SK-N-SH (cell line): Measurements from ENCODE around the gene TRIM50. TPM values are rescaled to one million over a fixed set of nuclear protein-coding genes. Genes with fewer than 3 reads are reported as not detected.
A peak's percentile ranks its signal among the peaks of the same experiment; 100 is the strongest.
"Not testable (repeated sequence)": the region's sequence is repeated elsewhere in the genome, so short reads cannot be mapped to it uniquely, and the experiment has no call there.

Experiments
- CTCF ChIA-PET: fragments of 300-600, 350-600 bp; formaldehyde crosslinking; extraction: SDS; loops from one replicate; lab custom pipeline; 2021; lab: Yijun Ruan, JAX
- POLR2A ChIA-PET: fragments of 350-600 bp; sonication (Branson Sonifier 250); formaldehyde crosslinking; extraction: SDS; loops from one replicate; lab custom pipeline; 2020; ENCODE audit warnings: antibody characterized with exemption, inconsistent platforms; lab: Yijun Ruan, JAX
- DNase-seq: peaks from one replicate; pipeline ENCODE4 v3.0.0; 2012
- H2AFZ ChIP-seq: fragments of 200-600 bp; sonication (generic); 2 replicates; pipeline ENCODE4 v1.8.1; 2016; ENCODE audit warnings: antibody characterized with exemption, mild to moderate bottlenecking, low read depth
- H3F3A ChIP-seq: fragments of 200-600 bp; sonication (generic); replicated peaks from 2 replicates; pipeline ENCODE3; 2016; ENCODE audit warnings: antibody characterized with exemption, mild to moderate bottlenecking; ENCODE audit not compliant: insufficient read depth
- H3K27ac ChIP-seq, 2 experiments: fragments of 200-500 bp in 1 of 2; fragments of 200-600 bp in 1 of 2; sonication (Bioruptor generic) in 1 of 2; sonication (generic), shearing (Covaris generic) in 1 of 2; 2 replicates each; pipeline versions ENCODE4 v1.5.1 to v1.6.1; 2014 to 2016; ENCODE audit warnings: low read depth in 2 of 2, inconsistent platforms in 1 of 2, low read length in 1 of 2, mild to moderate bottlenecking in 1 of 2, mixed read lengths in 1 of 2
- H3K27me3 ChIP-seq: fragments of 200-600 bp; sonication (generic), shearing (Covaris generic); 2 replicates; pipeline ENCODE4 v1.6.1; 2016; ENCODE audit warnings: mixed run types; ENCODE audit not compliant: insufficient read depth
- H3K36me3 ChIP-seq, 2 experiments: fragments of 200-500 bp in 1 of 2; fragments of 200-600 bp in 1 of 2; sonication (Bioruptor generic) in 1 of 2; sonication (generic) in 1 of 2; replicated peaks in 1 of 2; 2 replicates each; pipeline versions ENCODE3 to v1.5.1; 2014 to 2016; ENCODE audit warnings: low read length in 1 of 2, mild to moderate bottlenecking in 1 of 2; ENCODE audit not compliant: insufficient read depth in 2 of 2, control insufficient read depth in 1 of 2
- H3K4me1 ChIP-seq, 2 experiments: fragments of 200-500 bp in 1 of 2; fragments of 200-600 bp in 1 of 2; sonication (Bioruptor generic) in 1 of 2; sonication (generic), shearing (Covaris generic) in 1 of 2; 2 replicates each; pipeline versions ENCODE4 v1.5.1 to v1.6.1; 2014 to 2016; ENCODE audit warnings: low read depth in 1 of 2, low read length in 1 of 2, mixed run types in 1 of 2; ENCODE audit not compliant: insufficient read depth in 2 of 2, control insufficient read depth in 1 of 2
- H3K4me2 ChIP-seq: fragments of 200-600 bp; sonication (generic), shearing (Covaris generic); 2 replicates; pipeline ENCODE4 v1.6.1; 2017; ENCODE audit warnings: mixed run types
- H3K4me3 ChIP-seq, 2 experiments: fragments of 200-500 bp in 1 of 2; fragments of 200-600 bp in 1 of 2; sonication (Bioruptor generic) in 1 of 2; sonication (generic), shearing (Covaris generic) in 1 of 2; 2 replicates each; pipeline versions ENCODE4 v1.5.1 to v1.8.1; 2014 to 2016; ENCODE audit warnings: low read depth in 2 of 2, inconsistent platforms in 1 of 2, low read length in 1 of 2, mild to moderate bottlenecking in 1 of 2, mixed read lengths in 1 of 2, moderate library complexity in 1 of 2
- H3K79me2 ChIP-seq: fragments of 200-600 bp; sonication (generic); 2 replicates; pipeline ENCODE4 v1.8.1; 2017; ENCODE audit warnings: mild to moderate bottlenecking; ENCODE audit not compliant: insufficient read depth
- H3K9ac ChIP-seq: fragments of 200-600 bp; sonication (generic); 2 replicates; pipeline ENCODE4 v1.6.1; 2017; ENCODE audit warnings: mixed run types
- H3K9me2 ChIP-seq: fragments of 200-600 bp; sonication (generic); 2 replicates; pipeline ENCODE4 v1.6.1; 2017; ENCODE audit warnings: mixed run types
- H3K9me3 ChIP-seq: fragments of 200-600 bp; sonication (generic); 2 replicates; pipeline ENCODE4 v1.6.1; 2017; ENCODE audit warnings: mixed run types, mild to moderate bottlenecking, moderate library complexity
- H4K20me1 ChIP-seq: fragments of 200-600 bp; sonication (generic); 2 replicates; pipeline ENCODE4 v1.6.1; 2017; ENCODE audit warnings: mild to moderate bottlenecking, mixed run types; ENCODE audit not compliant: insufficient read depth
- ELF1 ChIP-seq: IDR thresholded peaks from 2 replicates; pipeline ENCODE4 v1.4.0; 2012
- EP300 ChIP-seq, 2 experiments: IDR thresholded peaks; 2 replicates each; pipeline versions ENCODE4 v1.4.0 to v1.6.1; 2012; ENCODE audit warnings: borderline replicate concordance in 1 of 2, low read depth in 1 of 2, low read length in 1 of 2
- JUND ChIP-seq: IDR thresholded peaks from 2 replicates; pipeline ENCODE4 v1.4.0; 2012
- NFIC ChIP-seq: IDR thresholded peaks from 2 replicates; pipeline ENCODE4 v1.4.0; 2012; ENCODE audit warnings: borderline replicate concordance
- NRF1 ChIP-seq: IDR thresholded peaks from 2 replicates; pipeline ENCODE4 v1.6.1; 2012; ENCODE audit warnings: low read depth, mild to moderate bottlenecking, low read length
- RAD21 ChIP-seq: IDR thresholded peaks from 2 replicates; pipeline ENCODE4 v1.6.1; 2012; ENCODE audit warnings: mild to moderate bottlenecking, low read length
- RXRA ChIP-seq: IDR thresholded peaks from 2 replicates; pipeline ENCODE4 v1.4.0; 2012; ENCODE audit warnings: low read depth, mild to moderate bottlenecking, borderline replicate concordance
- SIN3A ChIP-seq: IDR thresholded peaks from 2 replicates; pipeline ENCODE4 v1.6.1; 2012; ENCODE audit warnings: low read depth, mild to moderate bottlenecking, low read length, moderate library complexity, borderline replicate concordance
- SMC3 ChIP-seq: IDR thresholded peaks from 2 replicates; pipeline ENCODE4 v1.6.1; 2012; ENCODE audit warnings: low read depth, low read length, improper control_type of control experiment
- TAF1 ChIP-seq: IDR thresholded peaks from 2 replicates; pipeline ENCODE4 v1.6.1; 2012; ENCODE audit warnings: low read depth, mild to moderate bottlenecking, low read length, moderate library complexity, borderline replicate concordance
- WGBS: methylation state at CpG from one replicate; pipeline ENCODE4 v1.1.6; 2017; ENCODE audit warnings: low lambda C conversion rate; 5-methylcytosine and 5-hydroxymethylcytosine counted together
- polyA plus RNA-seq, 3 experiments: library from polyadenylated mRNA; depleted of rRNA; stranded (reverse); fragments of >200 nt; gene quantifications; 2 replicates each; pipeline ENCODE4 v1.2.3, GENCODE V29; 2012
- TF ChIP-seq, protein P1 (sequence below): fragments of 150-350 bp; IDR thresholded peaks from 2 replicates; pipeline ENCODE4 v1.6.1; 2017; ENCODE audit warnings: antibody characterized with exemption, low read length, low read depth, borderline replicate concordance
- TF ChIP-seq, protein P2 (sequence below): fragments of 200-600 bp; sonication (generic); IDR thresholded peaks from 2 replicates; pipeline ENCODE4 v1.6.1; 2017; ENCODE audit warnings: antibody characterized with exemption, mild to moderate bottlenecking, moderate library complexity
- TF ChIP-seq, protein P3 (sequence below): IDR thresholded peaks from 2 replicates; pipeline ENCODE4 v1.6.1; 2012; ENCODE audit warnings: mild to moderate bottlenecking, low read depth, low read length, moderate library complexity

TRIM50 gene
- polyA plus RNA-seq, 1 of the 3 experiments (the other 2 are of a cell fraction), result not detected

DNA sequence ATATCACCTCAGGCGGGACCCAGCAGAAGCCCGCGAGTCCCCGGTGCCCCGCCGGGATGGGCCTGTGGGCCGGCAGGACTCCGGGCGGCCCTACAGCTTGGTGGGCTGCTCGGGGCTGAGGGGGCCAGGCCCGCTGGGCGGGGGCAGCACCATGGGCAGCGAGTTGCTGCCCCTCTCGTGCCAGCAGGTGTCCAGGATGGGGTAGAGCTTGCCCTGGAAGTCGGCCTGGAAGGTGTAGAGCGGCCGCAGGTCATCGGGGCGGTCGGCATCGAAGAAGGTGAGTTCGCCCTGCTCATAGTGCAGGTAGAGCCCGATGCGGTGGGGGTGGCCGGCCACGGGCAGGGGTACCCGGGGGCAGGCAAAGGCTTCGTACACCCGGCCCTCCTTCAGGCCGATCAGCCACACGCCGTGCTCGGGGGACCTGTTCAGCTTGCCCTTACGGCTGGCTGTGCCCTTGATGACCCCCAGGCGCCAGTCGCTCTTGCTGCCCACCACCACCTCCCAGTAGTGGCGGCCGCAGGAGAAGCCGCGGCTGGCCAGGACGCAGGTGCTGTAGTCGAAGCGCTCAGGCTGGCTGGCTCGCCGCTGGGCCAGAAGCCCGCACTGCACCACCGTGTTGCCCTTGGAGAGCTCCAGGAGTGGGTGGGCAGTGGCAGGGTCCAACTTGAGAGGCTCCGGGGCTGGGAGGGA lies 14.9 kb downstream of the TRIM50 start:
- Histone ChIP-seq H3K79me2 (peaks cover 18% of the 10 kb centered on the region; the same call in 1 of the 2 replicates), H3K4me3 (no peak overlapping the region), H2AFZ (no peak overlapping the region), H3K27ac (no peak overlapping the region), H3K9ac (no peak overlapping the region), H3K27me3 (no peaks in the 10 kb centered on the region), H3K9me2 (no peaks in the 10 kb centered on the region), H3F3A (no peaks in the 10 kb centered on the region), H3K4me1 (peaks cover 0 to 5% of the 10 kb centered on the region in 2 experiments; a peak in 1 of 4 replicates), H4K20me1 (no peaks in the 10 kb centered on the region), H3K36me3 (no peaks in the 10 kb centered on the region), H3K9me3 (no peaks in the 10 kb centered on the region), H3K4me2 (no peak overlapping the region)
- WGBS, result 95% methylated on average over 38 of the region's 48 CpGs
- POLR2A ChIA-PET, result no interaction called here
- peak; percentile 35 for DNase-seq
- TF ChIP-seq ELF1, result no peak
- TF ChIP-seq RXRA, result no peak
- TF ChIP-seq NRF1, result no peak
- TF ChIP-seq TAF1, result no peak
- TF ChIP-seq NFIC, result no peak
- TF ChIP-seq JUND, result no peak
- TF ChIP-seq SMC3, result no peak
- CTCF ChIA-PET, result interaction anchor here (4.0 to 4.3 kb wide), 2 partner anchors 11 to 139 kb away, joined by 18 to 24 read pairs; no protein-coding TSS in a partner anchor

DNA sequence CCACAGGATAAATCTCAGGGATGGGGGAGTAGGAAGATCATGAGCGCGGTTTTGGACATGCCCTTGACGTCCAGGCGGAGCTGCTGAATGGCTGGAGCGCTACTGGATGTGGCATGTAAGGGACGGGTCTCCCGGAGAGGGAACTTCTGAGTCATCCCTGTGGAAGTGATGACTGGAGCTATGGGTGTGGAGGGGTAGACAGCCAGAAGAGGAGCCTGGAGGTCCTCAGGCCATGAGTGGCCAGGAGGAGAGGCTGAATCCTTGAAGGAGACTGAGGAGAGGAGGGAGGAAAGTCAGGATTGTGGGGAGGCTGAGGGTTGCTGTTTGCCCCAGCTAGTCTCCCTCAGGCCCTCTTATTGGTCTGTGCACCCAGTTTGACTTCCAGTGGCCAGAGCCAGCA lies 16.5 kb downstream of the TRIM50 start:
- H4K20me1 ChIP-seq, H3K27ac ChIP-seq, DNase-seq, H3F3A ChIP-seq, H2AFZ ChIP-seq, H3K9me2 ChIP-seq, H3K4me2 ChIP-seq, H3K9ac ChIP-seq, H3K36me3 ChIP-seq, H3K27me3 ChIP-seq, H3K9me3 ChIP-seq, H3K4me3 ChIP-seq, POLR2A ChIA-PET: not testable (repeated sequence)
- CTCF ChIA-PET, result interaction anchor here (1.1 kb wide), 1 partner anchor 140 kb away, joined by 4 read pairs; no protein-coding TSS in a partner anchor
- H3K79me2 ChIP-seq, result peaks cover 31% of the 10 kb centered on the region; the same call in 1 of the 2 replicates
- WGBS, result 72% methylated on average over 7 of the region's 7 CpGs
- peaks cover 0 to 13% of the 10 kb centered on the region in 2 experiments; a peak in 1 of 4 replicates for H3K4me1 ChIP-seq

DNA sequence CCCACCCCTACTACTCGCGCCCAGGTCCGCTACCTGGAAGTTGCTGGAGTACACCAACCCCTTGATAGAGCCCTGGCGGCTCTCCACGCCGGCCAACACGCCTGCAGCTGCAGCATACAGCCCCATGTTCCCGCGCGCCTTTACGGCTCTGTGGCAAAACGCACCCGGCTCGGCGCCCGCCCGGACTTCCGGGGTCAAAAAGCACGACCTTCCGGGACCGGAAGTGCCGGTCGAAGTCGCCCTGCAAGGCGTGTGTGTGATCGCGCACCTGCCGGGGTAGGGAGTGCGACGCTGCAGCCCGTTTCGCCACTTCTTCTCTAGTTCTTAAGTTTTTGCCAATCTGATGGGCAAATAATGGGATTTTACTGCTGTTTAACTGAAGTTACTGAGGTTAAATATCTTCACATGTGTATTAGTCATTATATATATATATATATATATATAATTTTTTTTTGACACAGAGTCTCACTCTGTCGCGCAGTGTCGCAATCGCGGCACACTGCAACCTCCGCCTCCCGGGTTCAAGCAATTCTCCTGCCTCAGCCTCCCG lies 19.1 kb downstream of the TRIM50 start, which contains the start of gene NSUN5:
Gene NSUN5, minus strand, starts transcription at position 162 of the 550 bp plus-strand sequence. Its CDS starts 36 bp downstream, at position 126.
- Histone ChIP-seq H4K20me1 (no peaks in the 10 kb centered on the region), H3K27me3 (no peaks in the 10 kb centered on the region), H3F3A (no peaks in the 10 kb centered on the region), H3K9ac (peak within 1 kb of the TSS; percentile 61), H3K27ac (peak within 1 kb of the TSS; percentile 26 to 62; a peak in 3 of 4 replicates), H3K36me3 (peaks cover 10 to 16% of the 10 kb centered on the region in 2 experiments), H3K9me2 (no peaks in the 10 kb centered on the region), H3K4me3 (peak within 1 kb of the TSS; percentile 69 to 98), H3K4me2 (peak within 1 kb of the TSS; percentile 94), H3K9me3 (no peaks in the 10 kb centered on the region), H2AFZ (peak within 1 kb of the TSS; percentile 81), H3K4me1 (peaks cover 0 to 13% of the 10 kb centered on the region in 2 experiments; a peak in 1 of 4 replicates), H3K79me2 (peaks cover 33% of the 10 kb centered on the region; the same call in 1 of the 2 replicates)
- DNase-seq, result peak; percentile 98
- CTCF ChIA-PET, result interaction anchor here (1.0 to 2.8 kb wide), 3 partner anchors 11 to 143 kb away, joined by 3 to 8 read pairs (median 5); no protein-coding TSS in a partner anchor
- 13% methylated on average over 23 of the region's 40 CpGs for WGBS
- POLR2A ChIA-PET, result no interaction called here
- TF ChIP-seq, protein P1, sequence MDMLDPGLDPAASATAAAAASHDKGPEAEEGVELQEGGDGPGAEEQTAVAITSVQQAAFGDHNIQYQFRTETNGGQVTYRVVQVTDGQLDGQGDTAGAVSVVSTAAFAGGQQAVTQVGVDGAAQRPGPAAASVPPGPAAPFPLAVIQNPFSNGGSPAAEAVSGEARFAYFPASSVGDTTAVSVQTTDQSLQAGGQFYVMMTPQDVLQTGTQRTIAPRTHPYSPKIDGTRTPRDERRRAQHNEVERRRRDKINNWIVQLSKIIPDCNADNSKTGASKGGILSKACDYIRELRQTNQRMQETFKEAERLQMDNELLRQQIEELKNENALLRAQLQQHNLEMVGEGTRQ, result no peak
- TF ChIP-seq NFIC (no peak), SMC3 (no peak), SIN3A (peak; percentile 91; the same call in 1 of the 2 replicates), EP300 (IDR thresholded peaks at IDR 0.05; ENCODE audit: borderline replicate concordance in 1 of 2, low read depth in 1 of 2, low read length in 1 of 2) (no peak; a peak in 1 of 4 replicates), RAD21 (no peak)
- TF ChIP-seq, protein P2, sequence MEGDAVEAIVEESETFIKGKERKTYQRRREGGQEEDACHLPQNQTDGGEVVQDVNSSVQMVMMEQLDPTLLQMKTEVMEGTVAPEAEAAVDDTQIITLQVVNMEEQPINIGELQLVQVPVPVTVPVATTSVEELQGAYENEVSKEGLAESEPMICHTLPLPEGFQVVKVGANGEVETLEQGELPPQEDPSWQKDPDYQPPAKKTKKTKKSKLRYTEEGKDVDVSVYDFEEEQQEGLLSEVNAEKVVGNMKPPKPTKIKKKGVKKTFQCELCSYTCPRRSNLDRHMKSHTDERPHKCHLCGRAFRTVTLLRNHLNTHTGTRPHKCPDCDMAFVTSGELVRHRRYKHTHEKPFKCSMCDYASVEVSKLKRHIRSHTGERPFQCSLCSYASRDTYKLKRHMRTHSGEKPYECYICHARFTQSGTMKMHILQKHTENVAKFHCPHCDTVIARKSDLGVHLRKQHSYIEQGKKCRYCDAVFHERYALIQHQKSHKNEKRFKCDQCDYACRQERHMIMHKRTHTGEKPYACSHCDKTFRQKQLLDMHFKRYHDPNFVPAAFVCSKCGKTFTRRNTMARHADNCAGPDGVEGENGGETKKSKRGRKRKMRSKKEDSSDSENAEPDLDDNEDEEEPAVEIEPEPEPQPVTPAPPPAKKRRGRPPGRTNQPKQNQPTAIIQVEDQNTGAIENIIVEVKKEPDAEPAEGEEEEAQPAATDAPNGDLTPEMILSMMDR, result no peak
- TF ChIP-seq, protein P3, sequence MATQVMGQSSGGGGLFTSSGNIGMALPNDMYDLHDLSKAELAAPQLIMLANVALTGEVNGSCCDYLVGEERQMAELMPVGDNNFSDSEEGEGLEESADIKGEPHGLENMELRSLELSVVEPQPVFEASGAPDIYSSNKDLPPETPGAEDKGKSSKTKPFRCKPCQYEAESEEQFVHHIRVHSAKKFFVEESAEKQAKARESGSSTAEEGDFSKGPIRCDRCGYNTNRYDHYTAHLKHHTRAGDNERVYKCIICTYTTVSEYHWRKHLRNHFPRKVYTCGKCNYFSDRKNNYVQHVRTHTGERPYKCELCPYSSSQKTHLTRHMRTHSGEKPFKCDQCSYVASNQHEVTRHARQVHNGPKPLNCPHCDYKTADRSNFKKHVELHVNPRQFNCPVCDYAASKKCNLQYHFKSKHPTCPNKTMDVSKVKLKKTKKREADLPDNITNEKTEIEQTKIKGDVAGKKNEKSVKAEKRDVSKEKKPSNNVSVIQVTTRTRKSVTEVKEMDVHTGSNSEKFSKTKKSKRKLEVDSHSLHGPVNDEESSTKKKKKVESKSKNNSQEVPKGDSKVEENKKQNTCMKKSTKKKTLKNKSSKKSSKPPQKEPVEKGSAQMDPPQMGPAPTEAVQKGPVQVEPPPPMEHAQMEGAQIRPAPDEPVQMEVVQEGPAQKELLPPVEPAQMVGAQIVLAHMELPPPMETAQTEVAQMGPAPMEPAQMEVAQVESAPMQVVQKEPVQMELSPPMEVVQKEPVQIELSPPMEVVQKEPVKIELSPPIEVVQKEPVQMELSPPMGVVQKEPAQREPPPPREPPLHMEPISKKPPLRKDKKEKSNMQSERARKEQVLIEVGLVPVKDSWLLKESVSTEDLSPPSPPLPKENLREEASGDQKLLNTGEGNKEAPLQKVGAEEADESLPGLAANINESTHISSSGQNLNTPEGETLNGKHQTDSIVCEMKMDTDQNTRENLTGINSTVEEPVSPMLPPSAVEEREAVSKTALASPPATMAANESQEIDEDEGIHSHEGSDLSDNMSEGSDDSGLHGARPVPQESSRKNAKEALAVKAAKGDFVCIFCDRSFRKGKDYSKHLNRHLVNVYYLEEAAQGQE, result peak; percentile 47; the same call in 1 of the 2 replicates
